ENCODE results near the gene MAP3K5.

DNA sequence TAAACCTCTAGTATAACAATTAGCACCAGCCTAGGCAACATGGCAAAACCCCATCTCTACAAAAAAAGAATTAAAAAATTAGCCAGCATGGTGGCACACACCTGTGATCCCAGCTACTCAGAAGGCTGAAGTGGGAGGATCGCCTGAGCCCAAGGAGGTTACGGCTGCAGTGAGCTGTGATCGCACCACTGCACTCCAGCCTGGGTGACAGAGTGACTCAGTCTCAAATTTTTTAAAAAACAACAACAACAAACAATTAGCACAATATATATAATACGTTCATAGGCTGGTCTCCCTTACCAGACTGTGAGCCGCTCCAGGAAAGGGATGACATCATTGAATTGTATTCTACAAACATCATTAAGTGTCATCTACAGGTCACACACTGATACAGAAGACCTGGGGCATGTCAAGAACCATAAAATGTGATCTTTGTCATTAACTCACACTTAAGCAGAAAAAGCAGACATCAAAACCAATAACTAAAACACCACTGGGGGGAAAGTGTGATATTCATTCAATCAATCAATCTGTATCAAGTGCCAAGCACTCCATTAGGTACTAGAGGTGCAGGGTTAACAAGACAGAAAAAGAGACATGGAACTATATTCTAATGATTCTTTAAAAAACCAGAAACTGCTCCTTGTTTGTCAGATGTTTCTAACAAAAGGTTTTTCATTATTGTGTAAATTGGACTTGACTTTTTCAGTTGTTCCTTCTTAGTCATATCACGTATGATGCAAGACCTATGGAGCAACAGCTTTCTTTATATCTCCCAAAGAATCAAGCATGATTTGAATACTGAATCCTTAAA is 17.8 kb downstream of the MAP3K5 start:
- TF ChIP-seq, protein P1, sequence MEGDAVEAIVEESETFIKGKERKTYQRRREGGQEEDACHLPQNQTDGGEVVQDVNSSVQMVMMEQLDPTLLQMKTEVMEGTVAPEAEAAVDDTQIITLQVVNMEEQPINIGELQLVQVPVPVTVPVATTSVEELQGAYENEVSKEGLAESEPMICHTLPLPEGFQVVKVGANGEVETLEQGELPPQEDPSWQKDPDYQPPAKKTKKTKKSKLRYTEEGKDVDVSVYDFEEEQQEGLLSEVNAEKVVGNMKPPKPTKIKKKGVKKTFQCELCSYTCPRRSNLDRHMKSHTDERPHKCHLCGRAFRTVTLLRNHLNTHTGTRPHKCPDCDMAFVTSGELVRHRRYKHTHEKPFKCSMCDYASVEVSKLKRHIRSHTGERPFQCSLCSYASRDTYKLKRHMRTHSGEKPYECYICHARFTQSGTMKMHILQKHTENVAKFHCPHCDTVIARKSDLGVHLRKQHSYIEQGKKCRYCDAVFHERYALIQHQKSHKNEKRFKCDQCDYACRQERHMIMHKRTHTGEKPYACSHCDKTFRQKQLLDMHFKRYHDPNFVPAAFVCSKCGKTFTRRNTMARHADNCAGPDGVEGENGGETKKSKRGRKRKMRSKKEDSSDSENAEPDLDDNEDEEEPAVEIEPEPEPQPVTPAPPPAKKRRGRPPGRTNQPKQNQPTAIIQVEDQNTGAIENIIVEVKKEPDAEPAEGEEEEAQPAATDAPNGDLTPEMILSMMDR (IDR thresholded peaks at IDR 0.05), result no peak
- TF ChIP-seq POLR2AphosphoS5 (IDR thresholded peaks at IDR 0.05; ENCODE audit: insufficient read depth in 1 of 2, low read depth in 1 of 2), result peak in 1 of 2 donors; percentile 81

All from vagina (tissue), 2 donors.